Effector CD4-positive, alpha-beta T cell (primary cell): Measurements from ENCODE around the gene CASP2.
A peak's percentile ranks its signal among the peaks of the same experiment; 100 is the strongest.

Source experiments
- DNase-seq: peaks from one replicate; pipeline ENCODE4 v3.0.0-alpha.2; 2020

The CASP2 gene

GRCh38 chr7:143343596-143343995 is 55.4 kb downstream of the CASP2 start:
- DNase-seq = no peak

- DNase-seq = peak; percentile 55
Observed at GRCh38 chr7:143345428-143345900, 57.3 kb downstream of the CASP2 start.

- DNase-seq = no peak
Observed at GRCh38 chr7:143346018-143346417, 57.9 kb downstream of the CASP2 start.

- no peak for DNase-seq
Observed at GRCh38 chr7:143347950-143348349, 59.8 kb downstream of the CASP2 start.

GRCh38 chr7:143351060-143351459 is 62.9 kb downstream of the CASP2 start:
- DNase-seq = no peak

GRCh38 chr7:143351574-143351973 is 63.4 kb downstream of the CASP2 start:
- DNase-seq = no peak

GRCh38 chr7:143352531-143353002 is 64.4 kb downstream of the CASP2 start:
- no peak for DNase-seq

- no peak for DNase-seq
Observed at GRCh38 chr7:143354376-143354775, 66.2 kb downstream of the CASP2 start.

GRCh38 chr7:143354965-143355364 is 66.8 kb downstream of the CASP2 start:
- no peak for DNase-seq

- no peak for DNase-seq
Observed at GRCh38 chr7:143355450-143356385, 67.6 kb downstream of the CASP2 start.

- no peak for DNase-seq
Observed at GRCh38 chr7:143356414-143357050, 68.4 kb downstream of the CASP2 start.
